SK-N-SH (cell line): ENCODE results near the gene EPS8L2. TPM values are rescaled to one million over a fixed set of nuclear protein-coding genes. Genes with fewer than 3 reads are reported as not detected.

Experiments
- CTCF ChIA-PET: fragments of 300-600, 350-600 bp; formaldehyde crosslinking; extraction: SDS; loops from one replicate; lab custom pipeline; 2021; lab: Yijun Ruan, JAX
- POLR2A ChIA-PET: fragments of 350-600 bp; sonication (Branson Sonifier 250); formaldehyde crosslinking; extraction: SDS; loops from one replicate; lab custom pipeline; 2020; ENCODE audit warnings: antibody characterized with exemption, inconsistent platforms; lab: Yijun Ruan, JAX
- DNase-seq: peaks from one replicate; pipeline ENCODE4 v3.0.0; 2012
- H2AFZ ChIP-seq: fragments of 200-600 bp; sonication (generic); 2 replicates; pipeline ENCODE4 v1.8.1; 2016; ENCODE audit warnings: antibody characterized with exemption, mild to moderate bottlenecking, low read depth
- H3F3A ChIP-seq: fragments of 200-600 bp; sonication (generic); replicated peaks from 2 replicates; pipeline ENCODE3; 2016; ENCODE audit warnings: antibody characterized with exemption, mild to moderate bottlenecking; ENCODE audit not compliant: insufficient read depth
- H3K27ac ChIP-seq, 2 experiments: fragments of 200-500 bp in 1 of 2; fragments of 200-600 bp in 1 of 2; sonication (Bioruptor generic) in 1 of 2; sonication (generic), shearing (Covaris generic) in 1 of 2; 2 replicates each; pipeline versions ENCODE4 v1.5.1 to v1.6.1; 2014 to 2016; ENCODE audit warnings: low read depth in 2 of 2, inconsistent platforms in 1 of 2, low read length in 1 of 2, mild to moderate bottlenecking in 1 of 2, mixed read lengths in 1 of 2
- H3K27me3 ChIP-seq: fragments of 200-600 bp; sonication (generic), shearing (Covaris generic); 2 replicates; pipeline ENCODE4 v1.6.1; 2016; ENCODE audit warnings: mixed run types; ENCODE audit not compliant: insufficient read depth
- H3K36me3 ChIP-seq, 2 experiments: fragments of 200-500 bp in 1 of 2; fragments of 200-600 bp in 1 of 2; sonication (Bioruptor generic) in 1 of 2; sonication (generic) in 1 of 2; replicated peaks in 1 of 2; 2 replicates each; pipeline versions ENCODE3 to v1.5.1; 2014 to 2016; ENCODE audit warnings: low read length in 1 of 2, mild to moderate bottlenecking in 1 of 2; ENCODE audit not compliant: insufficient read depth in 2 of 2, control insufficient read depth in 1 of 2
- H3K4me1 ChIP-seq, 2 experiments: fragments of 200-500 bp in 1 of 2; fragments of 200-600 bp in 1 of 2; sonication (Bioruptor generic) in 1 of 2; sonication (generic), shearing (Covaris generic) in 1 of 2; 2 replicates each; pipeline versions ENCODE4 v1.5.1 to v1.6.1; 2014 to 2016; ENCODE audit warnings: low read depth in 1 of 2, low read length in 1 of 2, mixed run types in 1 of 2; ENCODE audit not compliant: insufficient read depth in 2 of 2, control insufficient read depth in 1 of 2
- H3K4me2 ChIP-seq: fragments of 200-600 bp; sonication (generic), shearing (Covaris generic); 2 replicates; pipeline ENCODE4 v1.6.1; 2017; ENCODE audit warnings: mixed run types
- H3K4me3 ChIP-seq, 2 experiments: fragments of 200-500 bp in 1 of 2; fragments of 200-600 bp in 1 of 2; sonication (Bioruptor generic) in 1 of 2; sonication (generic), shearing (Covaris generic) in 1 of 2; 2 replicates each; pipeline versions ENCODE4 v1.5.1 to v1.8.1; 2014 to 2016; ENCODE audit warnings: low read depth in 2 of 2, inconsistent platforms in 1 of 2, low read length in 1 of 2, mild to moderate bottlenecking in 1 of 2, mixed read lengths in 1 of 2, moderate library complexity in 1 of 2
- H3K79me2 ChIP-seq: fragments of 200-600 bp; sonication (generic); 2 replicates; pipeline ENCODE4 v1.8.1; 2017; ENCODE audit warnings: mild to moderate bottlenecking; ENCODE audit not compliant: insufficient read depth
- H3K9ac ChIP-seq: fragments of 200-600 bp; sonication (generic); 2 replicates; pipeline ENCODE4 v1.6.1; 2017; ENCODE audit warnings: mixed run types
- H3K9me2 ChIP-seq: fragments of 200-600 bp; sonication (generic); 2 replicates; pipeline ENCODE4 v1.6.1; 2017; ENCODE audit warnings: mixed run types
- H3K9me3 ChIP-seq: fragments of 200-600 bp; sonication (generic); 2 replicates; pipeline ENCODE4 v1.6.1; 2017; ENCODE audit warnings: mixed run types, mild to moderate bottlenecking, moderate library complexity
- H4K20me1 ChIP-seq: fragments of 200-600 bp; sonication (generic); 2 replicates; pipeline ENCODE4 v1.6.1; 2017; ENCODE audit warnings: mild to moderate bottlenecking, mixed run types; ENCODE audit not compliant: insufficient read depth
- CHD2 ChIP-seq: fragments of 150-350 bp; IDR thresholded peaks from 2 replicates; pipeline ENCODE4 v1.6.1; 2018; ENCODE audit warnings: low read length; ENCODE audit not compliant: partially characterized antibody
- CTCF ChIP-seq: fragments of 200-600 bp; sonication (generic); IDR thresholded peaks from 2 replicates; pipeline ENCODE4 v1.6.1; 2017; ENCODE audit warnings: antibody characterized with exemption, mild to moderate bottlenecking, moderate library complexity
- EP300 ChIP-seq, 2 experiments: IDR thresholded peaks; 2 replicates each; pipeline versions ENCODE4 v1.4.0 to v1.6.1; 2012; ENCODE audit warnings: borderline replicate concordance in 1 of 2, low read depth in 1 of 2, low read length in 1 of 2
- EZH2phosphoT487 ChIP-seq: fragments of 200-600 bp; sonication (generic); IDR thresholded peaks from 2 replicates; pipeline ENCODE4 v1.6.1; 2017; ENCODE audit warnings: low read depth, mixed run types, mild to moderate bottlenecking, antibody characterized with exemption, moderate library complexity, borderline replicate concordance
- GABPA ChIP-seq: IDR thresholded peaks from 2 replicates; pipeline ENCODE4 v1.4.0; 2012; ENCODE audit warnings: low read depth, mild to moderate bottlenecking
- RAD21 ChIP-seq: IDR thresholded peaks from 2 replicates; pipeline ENCODE4 v1.6.1; 2012; ENCODE audit warnings: mild to moderate bottlenecking, low read length
- RXRA ChIP-seq: IDR thresholded peaks from 2 replicates; pipeline ENCODE4 v1.4.0; 2012; ENCODE audit warnings: low read depth, mild to moderate bottlenecking, borderline replicate concordance
- SIN3A ChIP-seq: IDR thresholded peaks from 2 replicates; pipeline ENCODE4 v1.6.1; 2012; ENCODE audit warnings: low read depth, mild to moderate bottlenecking, low read length, moderate library complexity, borderline replicate concordance
- YY1 ChIP-seq: IDR thresholded peaks from 2 replicates; pipeline ENCODE4 v1.4.0; 2012; ENCODE audit warnings: low read depth, mild to moderate bottlenecking
- WGBS: methylation state at CpG from one replicate; pipeline ENCODE4 v1.1.6; 2017; ENCODE audit warnings: low lambda C conversion rate; 5-methylcytosine and 5-hydroxymethylcytosine counted together
- polyA plus RNA-seq, 3 experiments: library from polyadenylated mRNA; depleted of rRNA; stranded (reverse); fragments of >200 nt; gene quantifications; 2 replicates each; pipeline ENCODE4 v1.2.3, GENCODE V29; 2012

EPS8L2 gene
- polyA plus RNA-seq, 1 of the 3 experiments (the other 2 are of a cell fraction) = 0.74 TPM

- Histone ChIP-seq H3K9ac (no peak overlapping the region), H3K4me3 (no peak overlapping the region), H3K9me3 (no peaks in the 10 kb centered on the region), H3K4me2 (no peak overlapping the region), H4K20me1 (no peaks in the 10 kb centered on the region), H3K36me3 (peaks cover 0 to 33% of the 10 kb centered on the region in 2 experiments), H3K27me3 (no peaks in the 10 kb centered on the region), H3K79me2 (no peaks in the 10 kb centered on the region), H3K27ac (no peak overlapping the region), H2AFZ (no peak overlapping the region), H3F3A (no peaks in the 10 kb centered on the region), H3K4me1 (no peaks in the 10 kb centered on the region), H3K9me2 (no peaks in the 10 kb centered on the region)
- 91% methylated on average over 11 of the region's 14 CpGs for WGBS
- ChIA-PET POLR2A (no interaction called here), CTCF (interaction anchor here (1.3 to 13.1 kb wide), 2 partner anchors 69 to 102 kb away, joined by 3 to 150 read pairs; no protein-coding TSS in a partner anchor)
- no peak for DNase-seq
- TF ChIP-seq EZH2phosphoT487 = no peak
- TF ChIP-seq RAD21 = no peak
- TF ChIP-seq CHD2 = no peak
- TF ChIP-seq SIN3A = no peak
Measured at GRCh38 chr11:656426-656825, 49.6 kb upstream of the EPS8L2 start.

GRCh38 chr11:656866-657265 is 49.2 kb upstream of the EPS8L2 start:
- Histone ChIP-seq H3K27me3 (no peaks in the 10 kb centered on the region), H3K4me1 (no peaks in the 10 kb centered on the region), H3K9me2 (no peaks in the 10 kb centered on the region), H3K79me2 (no peaks in the 10 kb centered on the region), H3K27ac (no peak overlapping the region), H3K4me3 (no peak overlapping the region), H3K36me3 (peaks cover 0 to 33% of the 10 kb centered on the region in 2 experiments), H4K20me1 (no peaks in the 10 kb centered on the region), H3K9ac (no peak overlapping the region), H2AFZ (no peak overlapping the region), H3K4me2 (no peak overlapping the region), H3F3A (no peaks in the 10 kb centered on the region), H3K9me3 (no peaks in the 10 kb centered on the region)
- POLR2A ChIA-PET = no interaction called here
- DNase-seq = no peak
- CTCF ChIA-PET = interaction anchor here (1.3 to 13.1 kb wide), 2 partner anchors 68 to 102 kb away, joined by 3 to 150 read pairs; no protein-coding TSS in a partner anchor
- TF ChIP-seq EP300 (IDR thresholded peaks at IDR 0.05; ENCODE audit: borderline replicate concordance in 1 of 2, low read depth in 1 of 2, low read length in 1 of 2) (no peak), GABPA (no peak), RXRA (no peak)
- WGBS = 97% methylated on average over 5 of the region's 7 CpGs

DNA sequence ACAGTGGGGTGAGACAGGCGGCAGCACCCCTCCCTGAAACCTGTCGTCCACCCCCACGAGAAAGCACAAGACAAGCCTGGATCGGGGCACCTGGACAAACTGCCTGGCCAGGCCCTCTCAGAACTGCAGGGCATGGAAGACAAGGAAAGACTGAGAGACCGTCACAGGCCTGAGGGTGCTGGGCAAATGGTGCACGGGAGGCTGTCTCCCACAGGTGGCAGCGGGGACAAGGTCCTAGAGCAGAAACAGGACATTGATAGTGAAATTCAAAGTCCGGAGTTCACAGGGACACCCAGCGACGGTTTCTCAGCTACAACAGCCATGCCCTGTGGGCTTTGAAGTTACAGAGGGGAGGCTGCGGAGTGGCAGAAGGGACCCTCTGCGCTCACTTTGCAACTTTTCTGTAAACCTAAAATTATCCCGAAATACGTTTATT is 48.3 kb upstream of the EPS8L2 start:
- ChIA-PET POLR2A (no interaction called here), CTCF (interaction anchor here (1.3 to 13.1 kb wide), 2 partner anchors 67 to 103 kb away, joined by 3 to 150 read pairs; no protein-coding TSS in a partner anchor)
- no peaks in the 10 kb centered on the region for H3K9me3 ChIP-seq
- H3F3A ChIP-seq = no peaks in the 10 kb centered on the region
- no peak for DNase-seq
- no peak overlapping the region for H3K9ac ChIP-seq
- 92% methylated on average over 14 of the region's 14 CpGs for WGBS
- H3K27ac ChIP-seq = no peak overlapping the region
- no peaks in the 10 kb centered on the region for H3K27me3 ChIP-seq
- H3K79me2 ChIP-seq = no peaks in the 10 kb centered on the region
- H2AFZ ChIP-seq = no peak overlapping the region
- no peaks in the 10 kb centered on the region for H3K4me1 ChIP-seq
- no peak overlapping the region for H3K4me3 ChIP-seq
- no peak overlapping the region for H3K4me2 ChIP-seq
- no peaks in the 10 kb centered on the region for H3K9me2 ChIP-seq
- TF ChIP-seq CTCF (no peak), YY1 (no peak), EP300 (IDR thresholded peaks at IDR 0.05; ENCODE audit: borderline replicate concordance in 1 of 2, low read depth in 1 of 2, low read length in 1 of 2) (no peak)
- H3K36me3 ChIP-seq = peaks cover 0 to 33% of the 10 kb centered on the region in 2 experiments
- 0 out of 2 replicates have a peak, but pooled peaks cover 4% of the 10 kb centered on the region for H4K20me1 ChIP-seq
